ENCODE measurements around the gene TUBE1.
"Not testable (repeated sequence)": the region's sequence is repeated elsewhere in the genome, so short reads cannot be mapped to it uniquely, and the experiment has no call there.

The TUBE1 gene

GRCh38 chr6:112081569-112081968, 5.7 kb downstream of the TUBE1 start:
- DNase-seq, result no peak
- in situ Hi-C loops (cut with MboI; ENCODE audit: low pct_unique_long_range_greater_than_20kb, low sequenced_read_pairs), result no loop called here

- in situ Hi-C loops (cut with MboI; ENCODE audit: low pct_unique_long_range_greater_than_20kb, low sequenced_read_pairs), result no loop called here
- no peak for DNase-seq
These were observed 20.7 kb downstream of the TUBE1 start for GRCh38 chr6:112066606-112067005.

- in situ Hi-C loops (cut with MboI; ENCODE audit: low pct_unique_long_range_greater_than_20kb, low sequenced_read_pairs), result no loop called here
- no peak for DNase-seq
These were observed 21.8 kb downstream of the TUBE1 start for GRCh38 chr6:112065426-112065986.

GRCh38 chr6:112062966-112063365, 24.3 kb downstream of the TUBE1 start:
- no peak for DNase-seq
- in situ Hi-C loops (cut with MboI; ENCODE audit: low pct_unique_long_range_greater_than_20kb, low sequenced_read_pairs), result no loop called here

GRCh38 chr6:112061605-112062004, 25.7 kb downstream of the TUBE1 start:
- in situ Hi-C loops (cut with MboI; ENCODE audit: low pct_unique_long_range_greater_than_20kb, low sequenced_read_pairs), result no loop called here
- DNase-seq, result no peak

- in situ Hi-C loops (cut with MboI; ENCODE audit: low pct_unique_long_range_greater_than_20kb, low sequenced_read_pairs), result no loop called here
- peak; percentile 20 for DNase-seq
These were observed 28.8 kb downstream of the TUBE1 start for GRCh38 chr6:112058243-112059032.

- in situ Hi-C loops (cut with MboI; ENCODE audit: low pct_unique_long_range_greater_than_20kb, low sequenced_read_pairs), result no loop called here
- DNase-seq, result no peak
These were observed 32.6 kb downstream of the TUBE1 start for GRCh38 chr6:112054555-112055190.

- in situ Hi-C loops (cut with MboI; ENCODE audit: low pct_unique_long_range_greater_than_20kb, low sequenced_read_pairs), result no loop called here
- DNase-seq, result no peak
These were observed 33.3 kb downstream of the TUBE1 start, which contains the start of gene CCN6 for GRCh38 chr6:112054001-112054400. TSS of gene CCN6 (plus strand) at chr6:112054104. CDS start at chr6:112054358, 254 bp downstream.

- DNase-seq; in situ Hi-C loops (cut with MboI; ENCODE audit: low pct_unique_long_range_greater_than_20kb, low sequenced_read_pairs): not testable (repeated sequence)
These were observed 36.0 kb downstream of the TUBE1 start for GRCh38 chr6:112051251-112051740.

- no peak for DNase-seq
- in situ Hi-C loops (cut with MboI; ENCODE audit: low pct_unique_long_range_greater_than_20kb, low sequenced_read_pairs), result no loop called here
These were observed 36.9 kb downstream of the TUBE1 start for GRCh38 chr6:112050429-112050828.

- DNase-seq, result no peak
- in situ Hi-C loops (cut with MboI; ENCODE audit: low pct_unique_long_range_greater_than_20kb, low sequenced_read_pairs), result no loop called here
These were observed 37.3 kb downstream of the TUBE1 start for GRCh38 chr6:112049996-112050395.

- in situ Hi-C loops (cut with MboI; ENCODE audit: low pct_unique_long_range_greater_than_20kb, low sequenced_read_pairs), result no loop called here
- no peak for DNase-seq
These were observed 38.1 kb downstream of the TUBE1 start for GRCh38 chr6:112049026-112049799.

GRCh38 chr6:112047523-112047922, 39.8 kb downstream of the TUBE1 start:
- in situ Hi-C loops (cut with MboI; ENCODE audit: low pct_unique_long_range_greater_than_20kb, low sequenced_read_pairs); DNase-seq: not testable (repeated sequence)

- in situ Hi-C loops (cut with MboI; ENCODE audit: low pct_unique_long_range_greater_than_20kb, low sequenced_read_pairs), result no loop called here
- DNase-seq, result no peak
These were observed 42.4 kb downstream of the TUBE1 start for GRCh38 chr6:112044856-112045255.

GRCh38 chr6:112044196-112044595, 43.1 kb downstream of the TUBE1 start:
- in situ Hi-C loops (cut with MboI; ENCODE audit: low pct_unique_long_range_greater_than_20kb, low sequenced_read_pairs), result no loop called here

GRCh38 chr6:112043032-112044007, 44.0 kb downstream of the TUBE1 start:
- DNase-seq, result peak; percentile 90
- in situ Hi-C loops (cut with MboI; ENCODE audit: low pct_unique_long_range_greater_than_20kb, low sequenced_read_pairs), result no loop called here

More at GRCh38 chr6:112044196-112044595, 43.1 kb downstream of the TUBE1 start:
- DNase-seq, result no peak

- DNase-seq, result no peak
- in situ Hi-C loops (cut with MboI; ENCODE audit: low pct_unique_long_range_greater_than_20kb, low sequenced_read_pairs), result no loop called here
These were observed 45.7 kb downstream of the TUBE1 start for GRCh38 chr6:112041535-112041934.

- in situ Hi-C loops (cut with MboI; ENCODE audit: low pct_unique_long_range_greater_than_20kb, low sequenced_read_pairs), result no loop called here
- peak; percentile 7 for DNase-seq
These were observed 46.3 kb downstream of the TUBE1 start for GRCh38 chr6:112040956-112041355.
